Astrocyte of the cerebellum (primary cell): ENCODE measurements around the gene GHITM.

ENCODE experiments used
- DNase-seq: peaks from one replicate; pipeline ENCODE4 v3.0.0-alpha.2; 2011; ENCODE audit warnings: low read depth
- H3K4me3 ChIP-seq: 2 replicates; pipeline ENCODE4 v1.5.1; 2011; ENCODE audit warnings: mild to moderate bottlenecking, low read depth, low read length, moderate library complexity
- in situ Hi-C: cut with HindIII; loops from 2 replicates; pipeline ENCODE4 v1.10.0; 2017; ENCODE audit warnings: low sequenced_read_pairs
- TF ChIP-seq, protein P1 (sequence below): IDR thresholded peaks from 2 replicates; pipeline ENCODE4 v1.5.1; 2012; ENCODE audit warnings: low read length, low read depth, moderate library complexity, mild to moderate bottlenecking; ENCODE audit errors: missing control alignments

GHITM gene

DNA sequence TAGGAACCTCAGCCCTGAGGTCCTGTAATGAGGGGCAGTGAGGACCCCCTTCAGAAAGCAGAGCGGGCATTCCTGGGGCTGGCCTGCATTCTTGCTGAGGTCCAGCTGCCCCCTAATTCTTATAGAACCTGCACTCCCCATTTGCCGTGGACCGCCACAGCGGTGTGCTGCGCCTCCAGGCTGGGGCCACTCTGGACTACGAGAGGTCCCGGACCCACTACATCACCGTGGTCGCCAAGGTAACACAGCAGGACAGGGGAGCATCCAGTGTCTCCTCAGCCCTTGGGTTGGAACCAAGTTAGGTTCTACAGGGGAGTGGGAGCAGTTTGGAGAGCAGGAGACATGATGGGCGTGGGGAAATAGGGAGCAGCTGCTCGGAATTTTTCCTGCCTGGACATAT is 62.4 kb downstream of the GHITM start:
- TF ChIP-seq, protein P1, sequence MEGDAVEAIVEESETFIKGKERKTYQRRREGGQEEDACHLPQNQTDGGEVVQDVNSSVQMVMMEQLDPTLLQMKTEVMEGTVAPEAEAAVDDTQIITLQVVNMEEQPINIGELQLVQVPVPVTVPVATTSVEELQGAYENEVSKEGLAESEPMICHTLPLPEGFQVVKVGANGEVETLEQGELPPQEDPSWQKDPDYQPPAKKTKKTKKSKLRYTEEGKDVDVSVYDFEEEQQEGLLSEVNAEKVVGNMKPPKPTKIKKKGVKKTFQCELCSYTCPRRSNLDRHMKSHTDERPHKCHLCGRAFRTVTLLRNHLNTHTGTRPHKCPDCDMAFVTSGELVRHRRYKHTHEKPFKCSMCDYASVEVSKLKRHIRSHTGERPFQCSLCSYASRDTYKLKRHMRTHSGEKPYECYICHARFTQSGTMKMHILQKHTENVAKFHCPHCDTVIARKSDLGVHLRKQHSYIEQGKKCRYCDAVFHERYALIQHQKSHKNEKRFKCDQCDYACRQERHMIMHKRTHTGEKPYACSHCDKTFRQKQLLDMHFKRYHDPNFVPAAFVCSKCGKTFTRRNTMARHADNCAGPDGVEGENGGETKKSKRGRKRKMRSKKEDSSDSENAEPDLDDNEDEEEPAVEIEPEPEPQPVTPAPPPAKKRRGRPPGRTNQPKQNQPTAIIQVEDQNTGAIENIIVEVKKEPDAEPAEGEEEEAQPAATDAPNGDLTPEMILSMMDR: no peak
- in situ Hi-C loops: no loop called here
- DNase-seq: no peak
- no peak overlapping the region for H3K4me3 ChIP-seq

- DNase-seq: no peak
- in situ Hi-C loops: no loop called here
- TF ChIP-seq, protein P1: no peak
- no peak overlapping the region for H3K4me3 ChIP-seq
These were observed 63.0 kb downstream of the GHITM start for GRCh38 chr10:84202349-84202748.
